ENCODE results near the gene METTL16. TPM values are rescaled to one million over a fixed set of nuclear protein-coding genes. Genes with fewer than 3 reads are reported as not detected.

Gene METTL16
- polyA plus RNA-seq, 1 donor (not counting 4 experiments of a cell fraction or from before 2014, with no cell fraction given), result 16.6 TPM

DNA sequence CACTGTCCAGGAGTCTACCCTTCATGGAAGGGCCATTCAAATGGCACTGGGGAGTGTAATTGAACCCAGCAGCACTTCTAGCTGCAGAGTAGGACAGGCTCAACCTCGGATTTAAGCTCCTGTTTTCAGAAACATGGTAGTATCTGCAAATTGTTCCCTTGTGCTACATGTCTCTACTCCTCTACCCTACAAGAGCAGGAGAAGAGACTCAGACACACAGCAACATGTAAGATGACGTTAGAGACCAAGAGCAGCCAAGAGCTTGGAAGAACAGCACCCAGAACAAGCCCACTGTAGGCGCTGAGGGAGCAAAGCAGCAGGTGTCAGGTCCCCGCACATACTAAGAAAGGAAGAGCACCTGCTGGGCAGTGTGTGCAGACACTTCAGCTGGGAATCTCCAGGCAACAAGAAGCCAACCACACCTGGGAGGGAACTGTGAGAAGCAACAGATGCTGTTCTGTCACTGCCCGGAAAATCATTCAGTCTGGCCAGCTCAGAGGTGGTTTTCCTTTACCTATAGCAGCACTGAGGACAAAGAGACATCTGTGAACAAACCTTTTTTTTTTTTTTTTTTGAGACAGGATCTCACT lies 75.3 kb downstream of the METTL16 start:
- H3K79me2 ChIP-seq (ENCODE audit: control insufficient read depth, insufficient read depth, low read length), result peaks cover 2% of the 10 kb centered on the region
- H3K9ac ChIP-seq (ENCODE audit: control insufficient read depth, extremely low read depth, insufficient read depth, low read length), result no peak overlapping the region
- FAIRE-seq (no peak), DNase-seq (ENCODE audit: low read depth, low spot score) (no peak)
- H3K27ac ChIP-seq (ENCODE audit: control insufficient read depth, insufficient read depth, low read length), result no peak overlapping the region
- no peaks in the 10 kb centered on the region for H3K9me3 ChIP-seq (ENCODE audit: control insufficient read depth, low read depth, low read length)
- no peak overlapping the region for H2AFZ ChIP-seq (ENCODE audit: control insufficient read depth, low read length)
- H3K9me1 ChIP-seq (ENCODE audit: control insufficient read depth, extremely low read depth, insufficient read depth, low read length), result no peaks in the 10 kb centered on the region
- no peak overlapping the region for H3K4me2 ChIP-seq (ENCODE audit: control insufficient read depth, extremely low read depth, insufficient read depth, low read depth, low read length)
- H3K4me3 ChIP-seq (ENCODE audit: control insufficient read depth in 2 of 3, extremely low read depth in 1 of 3, insufficient read depth in 2 of 3, low read depth in 1 of 3, low read length in 3 of 3), result no peak overlapping the region
- H3K36me3 ChIP-seq (ENCODE audit: control insufficient read depth in 2 of 2, extremely low read depth in 1 of 2, insufficient read depth in 2 of 2, low read length in 2 of 2), result peaks cover 16 to 29% of the 10 kb centered on the region in 2 experiments
- dilution Hi-C loops (cut with MboI; ENCODE audit: extremely low pct_ligation_motif_present, low sequenced_read_pairs), result no loop called here
- peaks cover 10% of the 10 kb centered on the region for H3K4me1 ChIP-seq (ENCODE audit: control insufficient read depth, extremely low read depth, insufficient read depth, low read length)
- TF ChIP-seq EZH2 (IDR thresholded peaks at IDR 0.05; ENCODE audit: low read length) (no peak), CTCF (optimal IDR thresholded peaks at IDR 0.05 in 1 of 3, IDR thresholded peaks at IDR 0.05 in 1 of 3, conservative IDR thresholded peaks at IDR 0.05 in 1 of 3; ENCODE audit: extremely low read depth in 1 of 3, insufficient read depth in 2 of 3, low read length in 3 of 3) (no peak)
- H4K20me1 ChIP-seq (ENCODE audit: control insufficient read depth, extremely low read depth, insufficient read depth, low read length), result no peaks in the 10 kb centered on the region
- H3K27me3 ChIP-seq (ENCODE audit: control insufficient read depth, extremely low read depth, insufficient read depth, low read length), result no peaks in the 10 kb centered on the region

- no peaks in the 10 kb centered on the region for H3K9me1 ChIP-seq (ENCODE audit: control insufficient read depth, extremely low read depth, insufficient read depth, low read length)
- no peak overlapping the region for H3K4me2 ChIP-seq (ENCODE audit: control insufficient read depth, extremely low read depth, insufficient read depth, low read depth, low read length)
- no peaks in the 10 kb centered on the region for H3K9me3 ChIP-seq (ENCODE audit: control insufficient read depth, low read depth, low read length)
- FAIRE-seq, result no peak
- dilution Hi-C loops (cut with MboI; ENCODE audit: extremely low pct_ligation_motif_present, low sequenced_read_pairs), result no loop called here
- peaks cover 12 to 29% of the 10 kb centered on the region in 2 experiments for H3K36me3 ChIP-seq (ENCODE audit: control insufficient read depth in 2 of 2, extremely low read depth in 1 of 2, insufficient read depth in 2 of 2, low read length in 2 of 2)
- H3K9ac ChIP-seq (ENCODE audit: control insufficient read depth, extremely low read depth, insufficient read depth, low read length), result no peak overlapping the region
- H3K27me3 ChIP-seq (ENCODE audit: control insufficient read depth, extremely low read depth, insufficient read depth, low read length), result no peaks in the 10 kb centered on the region
- no peak overlapping the region for H2AFZ ChIP-seq (ENCODE audit: control insufficient read depth, low read length)
- no peak overlapping the region for H3K4me3 ChIP-seq (ENCODE audit: control insufficient read depth in 2 of 3, extremely low read depth in 1 of 3, insufficient read depth in 2 of 3, low read depth in 1 of 3, low read length in 3 of 3)
- no peak for TF ChIP-seq EZH2 (IDR thresholded peaks at IDR 0.05; ENCODE audit: low read length)
- no peak for TF ChIP-seq CTCF (optimal IDR thresholded peaks at IDR 0.05 in 1 of 3, IDR thresholded peaks at IDR 0.05 in 1 of 3, conservative IDR thresholded peaks at IDR 0.05 in 1 of 3; ENCODE audit: extremely low read depth in 1 of 3, insufficient read depth in 2 of 3, low read length in 3 of 3)
- peaks cover 10% of the 10 kb centered on the region for H3K4me1 ChIP-seq (ENCODE audit: control insufficient read depth, extremely low read depth, insufficient read depth, low read length)
- DNase-seq (ENCODE audit: low read depth, low spot score), result no peak
- H3K27ac ChIP-seq (ENCODE audit: control insufficient read depth, insufficient read depth, low read length), result no peak overlapping the region
- H3K79me2 ChIP-seq (ENCODE audit: control insufficient read depth, insufficient read depth, low read length), result peaks cover 2% of the 10 kb centered on the region
- no peaks in the 10 kb centered on the region for H4K20me1 ChIP-seq (ENCODE audit: control insufficient read depth, extremely low read depth, insufficient read depth, low read length)
Measured at GRCh38 chr17:2435862-2436261, 75.8 kb downstream of the METTL16 start.
